Neural cell (in vitro differentiated cells): Measurements from ENCODE around the gene OR9A2. TPM values are rescaled to one million over a fixed set of nuclear protein-coding genes. Genes with fewer than 3 reads are reported as not detected.
"Not testable (repeated sequence)": the region's sequence is repeated elsewhere in the genome, so short reads cannot be mapped to it uniquely, and the experiment has no call there.

ENCODE experiments used
- H2AFZ ChIP-seq: fragments of 200-600, 300-800 bp; sonication (generic), shearing (Covaris generic); 2 replicates; pipeline ENCODE4 v1.6.0; 2014; ENCODE audit warnings: low read depth, mild to moderate bottlenecking, antibody characterized with exemption, low read length, moderate library complexity
- H3F3A ChIP-seq: fragments of 200-600 bp; shearing (Covaris generic); 2 replicates; pipeline ENCODE4 v1.6.1; 2016; ENCODE audit warnings: mild to moderate bottlenecking, moderate library complexity, mixed read lengths, antibody characterized with exemption, low read length; ENCODE audit not compliant: insufficient read depth, poor library complexity, severe bottlenecking
- H3K27ac ChIP-seq: fragments of 200-600, 300-800 bp; sonication (generic), shearing (Covaris generic); 2 replicates; pipeline ENCODE4 v1.5.1; 2014; ENCODE audit warnings: mild to moderate bottlenecking, low read length, moderate library complexity
- H3K27me3 ChIP-seq: fragments of 300-800, 200-600 bp; sonication (generic), shearing (Covaris generic); 2 replicates; pipeline ENCODE4 v1.6.0; 2014; ENCODE audit warnings: mild to moderate bottlenecking, low read depth, low read length, moderate library complexity; ENCODE audit not compliant: insufficient read depth
- H3K36me3 ChIP-seq: fragments of 300-800, 200-600 bp; sonication (generic), shearing (Covaris generic); 2 replicates; pipeline ENCODE4 v1.5.1; 2014; ENCODE audit warnings: mild to moderate bottlenecking, antibody characterized with exemption, low read length, moderate library complexity; ENCODE audit not compliant: insufficient read depth
- H3K4me2 ChIP-seq: fragments of 300-800, 200-600 bp; sonication (generic), shearing (Covaris generic); 2 replicates; pipeline ENCODE4 v1.6.0; 2014; ENCODE audit warnings: mild to moderate bottlenecking, low read length
- H3K4me3 ChIP-seq: fragments of 300-800, 200-600 bp; sonication (generic), shearing (Covaris generic); 2 replicates; pipeline ENCODE4 v1.5.1; 2014; ENCODE audit warnings: mild to moderate bottlenecking, low read length, moderate library complexity
- H3K79me2 ChIP-seq: fragments of 200-600 bp; shearing (Covaris generic); replicated peaks from 2 replicates; pipeline ENCODE4 v1.6.0; 2014; ENCODE audit warnings: mild to moderate bottlenecking, low read length, moderate library complexity; ENCODE audit not compliant: insufficient read depth
- H3K9ac ChIP-seq: fragments of 300-800, 200-600 bp; sonication (generic), shearing (Covaris generic); 2 replicates; pipeline ENCODE4 v1.6.1; 2016; ENCODE audit warnings: mild to moderate bottlenecking, low read length, mixed read lengths
- H3K9me2 ChIP-seq: fragments of 200-600 bp; shearing (Covaris generic); 2 replicates; pipeline ENCODE4 v1.6.1; 2016; ENCODE audit warnings: mild to moderate bottlenecking, low read length, mixed read lengths; ENCODE audit not compliant: insufficient read depth
- H3K9me3 ChIP-seq: fragments of 200-600, 300-800 bp; sonication (generic), shearing (Covaris generic); 2 replicates; pipeline ENCODE4 v1.6.1; 2016; ENCODE audit warnings: mild to moderate bottlenecking, mixed run types, low read length, moderate library complexity, mixed read lengths
- H4K20me1 ChIP-seq: fragments of 200-600 bp; shearing (Covaris generic); 2 replicates; pipeline ENCODE4 v1.6.1; 2016; ENCODE audit warnings: mild to moderate bottlenecking, mixed run types; ENCODE audit not compliant: insufficient read depth
- EP300 ChIP-seq: fragments of 450-650 bp; conservative IDR thresholded peaks from 2 replicates; pipeline ENCODE4 v1.6.1; 2014; ENCODE audit warnings: antibody characterized with exemption, mild to moderate bottlenecking, moderate library complexity; ENCODE audit not compliant: poor library complexity, severe bottlenecking
- EZH2 ChIP-seq: fragments of 200-600, 300-800 bp; shearing (Covaris generic), sonication (generic); IDR thresholded peaks from 2 replicates; pipeline ENCODE4 v1.6.1; 2014; ENCODE audit warnings: antibody characterized with exemption, low read length, borderline replicate concordance, mild to moderate bottlenecking; ENCODE audit not compliant: insufficient read depth, poor library complexity, severe bottlenecking
- MXI1 ChIP-seq: fragments of 450-650 bp; conservative IDR thresholded peaks from 2 replicates; pipeline ENCODE4 v1.6.1; 2014; ENCODE audit warnings: antibody characterized with exemption, mild to moderate bottlenecking; ENCODE audit not compliant: poor library complexity, severe bottlenecking
- POLR2AphosphoS5 ChIP-seq: IDR thresholded peaks from 2 replicates; pipeline ENCODE4 v1.6.1; 2012
- RAD21 ChIP-seq: fragments of 450-650 bp; conservative IDR thresholded peaks from 2 replicates; pipeline ENCODE4 v1.6.1; 2014; ENCODE audit warnings: antibody characterized with exemption, mild to moderate bottlenecking, moderate library complexity
- SMC3 ChIP-seq: fragments of 450-650 bp; conservative IDR thresholded peaks from 2 replicates; pipeline ENCODE4 v1.6.1; 2014; ENCODE audit warnings: antibody characterized with exemption, mild to moderate bottlenecking, moderate library complexity; ENCODE audit not compliant: poor library complexity
- TAF1 ChIP-seq: IDR thresholded peaks from 2 replicates; pipeline ENCODE4 v1.6.1; 2012; ENCODE audit warnings: low read depth
- polyA plus RNA-seq: library from polyadenylated mRNA; depleted of rRNA; stranded (reverse); fragments of >200 nt; gene quantifications from 2 replicates; pipeline ENCODE4 v1.2.3, GENCODE V29; 2014
- TF ChIP-seq, protein P1 (sequence below): IDR thresholded peaks from 2 replicates; pipeline ENCODE4 v1.6.1; 2012; ENCODE audit warnings: borderline replicate concordance
- TF ChIP-seq, protein P2 (sequence below): fragments of 450-650 bp; IDR thresholded peaks from 2 replicates; pipeline ENCODE4 v1.5.1; 2014; ENCODE audit warnings: antibody characterized with exemption, mild to moderate bottlenecking, moderate library complexity; ENCODE audit not compliant: poor library complexity, severe bottlenecking

The OR9A2 gene
- polyA plus RNA-seq, 1 donor from 2014 or later, result not detected

- Histone ChIP-seq H3F3A (no peaks in the 10 kb centered on the region), H3K27me3 (no peaks in the 10 kb centered on the region), H3K79me2 (no peaks in the 10 kb centered on the region)
These were observed 42.6 kb downstream of the OR9A2 start for GRCh38 chr7:142984297-142984696.

GRCh38 chr7:142983825-142984224 lies 43.1 kb downstream of the OR9A2 start:
- Histone ChIP-seq H3K9me3 (peaks cover 3% of the 10 kb centered on the region), H2AFZ (no peak overlapping the region), H3K9ac (no peak overlapping the region), H3F3A (no peaks in the 10 kb centered on the region), H3K4me3 (no peak overlapping the region), H3K9me2 (no peaks in the 10 kb centered on the region), H3K36me3 (no peaks in the 10 kb centered on the region), H3K79me2 (no peaks in the 10 kb centered on the region), H4K20me1 (no peaks in the 10 kb centered on the region), H3K27ac (no peak overlapping the region), H3K27me3 (no peaks in the 10 kb centered on the region), H3K4me2 (no peak overlapping the region)
- TF ChIP-seq EP300, result no peak
- TF ChIP-seq TAF1, result no peak
- no peak for TF ChIP-seq POLR2AphosphoS5
- TF ChIP-seq, protein P1, sequence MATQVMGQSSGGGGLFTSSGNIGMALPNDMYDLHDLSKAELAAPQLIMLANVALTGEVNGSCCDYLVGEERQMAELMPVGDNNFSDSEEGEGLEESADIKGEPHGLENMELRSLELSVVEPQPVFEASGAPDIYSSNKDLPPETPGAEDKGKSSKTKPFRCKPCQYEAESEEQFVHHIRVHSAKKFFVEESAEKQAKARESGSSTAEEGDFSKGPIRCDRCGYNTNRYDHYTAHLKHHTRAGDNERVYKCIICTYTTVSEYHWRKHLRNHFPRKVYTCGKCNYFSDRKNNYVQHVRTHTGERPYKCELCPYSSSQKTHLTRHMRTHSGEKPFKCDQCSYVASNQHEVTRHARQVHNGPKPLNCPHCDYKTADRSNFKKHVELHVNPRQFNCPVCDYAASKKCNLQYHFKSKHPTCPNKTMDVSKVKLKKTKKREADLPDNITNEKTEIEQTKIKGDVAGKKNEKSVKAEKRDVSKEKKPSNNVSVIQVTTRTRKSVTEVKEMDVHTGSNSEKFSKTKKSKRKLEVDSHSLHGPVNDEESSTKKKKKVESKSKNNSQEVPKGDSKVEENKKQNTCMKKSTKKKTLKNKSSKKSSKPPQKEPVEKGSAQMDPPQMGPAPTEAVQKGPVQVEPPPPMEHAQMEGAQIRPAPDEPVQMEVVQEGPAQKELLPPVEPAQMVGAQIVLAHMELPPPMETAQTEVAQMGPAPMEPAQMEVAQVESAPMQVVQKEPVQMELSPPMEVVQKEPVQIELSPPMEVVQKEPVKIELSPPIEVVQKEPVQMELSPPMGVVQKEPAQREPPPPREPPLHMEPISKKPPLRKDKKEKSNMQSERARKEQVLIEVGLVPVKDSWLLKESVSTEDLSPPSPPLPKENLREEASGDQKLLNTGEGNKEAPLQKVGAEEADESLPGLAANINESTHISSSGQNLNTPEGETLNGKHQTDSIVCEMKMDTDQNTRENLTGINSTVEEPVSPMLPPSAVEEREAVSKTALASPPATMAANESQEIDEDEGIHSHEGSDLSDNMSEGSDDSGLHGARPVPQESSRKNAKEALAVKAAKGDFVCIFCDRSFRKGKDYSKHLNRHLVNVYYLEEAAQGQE, result no peak
- no peak for TF ChIP-seq SMC3
- no peak for TF ChIP-seq EZH2
- no peak for TF ChIP-seq MXI1
- TF ChIP-seq RAD21, result no peak
- TF ChIP-seq, protein P2, sequence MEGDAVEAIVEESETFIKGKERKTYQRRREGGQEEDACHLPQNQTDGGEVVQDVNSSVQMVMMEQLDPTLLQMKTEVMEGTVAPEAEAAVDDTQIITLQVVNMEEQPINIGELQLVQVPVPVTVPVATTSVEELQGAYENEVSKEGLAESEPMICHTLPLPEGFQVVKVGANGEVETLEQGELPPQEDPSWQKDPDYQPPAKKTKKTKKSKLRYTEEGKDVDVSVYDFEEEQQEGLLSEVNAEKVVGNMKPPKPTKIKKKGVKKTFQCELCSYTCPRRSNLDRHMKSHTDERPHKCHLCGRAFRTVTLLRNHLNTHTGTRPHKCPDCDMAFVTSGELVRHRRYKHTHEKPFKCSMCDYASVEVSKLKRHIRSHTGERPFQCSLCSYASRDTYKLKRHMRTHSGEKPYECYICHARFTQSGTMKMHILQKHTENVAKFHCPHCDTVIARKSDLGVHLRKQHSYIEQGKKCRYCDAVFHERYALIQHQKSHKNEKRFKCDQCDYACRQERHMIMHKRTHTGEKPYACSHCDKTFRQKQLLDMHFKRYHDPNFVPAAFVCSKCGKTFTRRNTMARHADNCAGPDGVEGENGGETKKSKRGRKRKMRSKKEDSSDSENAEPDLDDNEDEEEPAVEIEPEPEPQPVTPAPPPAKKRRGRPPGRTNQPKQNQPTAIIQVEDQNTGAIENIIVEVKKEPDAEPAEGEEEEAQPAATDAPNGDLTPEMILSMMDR, result no peak

More at GRCh38 chr7:142984297-142984696, 42.6 kb downstream of the OR9A2 start:
- no peak for TF ChIP-seq EZH2
- no peak for TF ChIP-seq POLR2AphosphoS5
- no peak for TF ChIP-seq MXI1
- Histone ChIP-seq H4K20me1 (no peaks in the 10 kb centered on the region), H3K9ac (no peak overlapping the region), H3K9me3 (peaks cover 3% of the 10 kb centered on the region), H2AFZ (no peak overlapping the region), H3K4me2 (no peak overlapping the region), H3K27ac (no peak overlapping the region), H3K36me3 (no peaks in the 10 kb centered on the region), H3K4me3 (no peak overlapping the region), H3K9me2 (no peaks in the 10 kb centered on the region)

GRCh38 chr7:142978402-142978801 lies 48.5 kb downstream of the OR9A2 start:
- H3K79me2 ChIP-seq, H2AFZ ChIP-seq, H3K4me2 ChIP-seq, H3K9ac ChIP-seq, H3K9me3 ChIP-seq, H4K20me1 ChIP-seq, H3K27me3 ChIP-seq, H3K4me3 ChIP-seq, H3F3A ChIP-seq, H3K36me3 ChIP-seq, H3K27ac ChIP-seq, H3K9me2 ChIP-seq: not testable (repeated sequence)

Other genes with a start within 250 kb of the OR9A2 start
- 14.8 and 25.3 TPM in 2 replicates for gene EPHB6, start 172.1 kb downstream of the OR9A2 start, polyA plus RNA-seq
- 0.30 and 0.38 TPM in 2 replicates for gene TRPV6, start 141.4 kb downstream of the OR9A2 start, polyA plus RNA-seq
- 0.52 TPM in 1 of 2 replicates, not detected in the other for gene TRPV5, start 93.4 kb downstream of the OR9A2 start, polyA plus RNA-seq
- not detected in 2 replicates for gene LLCFC1, start 87.6 kb downstream of the OR9A2 start, polyA plus RNA-seq
- gene KEL, start 64.8 kb downstream of the OR9A2 start, polyA plus RNA-seq, result 0.96 and 2.2 TPM in 2 replicates
- gene OR6V1, start 25.2 kb upstream of the OR9A2 start, polyA plus RNA-seq, result not detected in 2 replicates
- gene PIP, start 104.9 kb upstream of the OR9A2 start, polyA plus RNA-seq, result not detected in 2 replicates
- gene TAS2R39, start 156.3 kb upstream of the OR9A2 start, polyA plus RNA-seq, result not detected in 2 replicates
- gene TAS2R40, start 194.9 kb upstream of the OR9A2 start, polyA plus RNA-seq, result not detected in 2 replicates
- gene GSTK1, start 236.3 kb upstream of the OR9A2 start, polyA plus RNA-seq, result 12.8 and 16.5 TPM in 2 replicates